GM12872 (cell line): ENCODE data around the gene GRIN1.

Experiments used
- TF ChIP-seq, protein P1 (sequence below): IDR thresholded peaks from 3 replicates; pipeline ENCODE4 v1.5.1; 2011; ENCODE audit warnings: low read depth, mild to moderate bottlenecking, low read length, moderate library complexity; ENCODE audit not compliant: insufficient read depth

The GRIN1 gene

DNA sequence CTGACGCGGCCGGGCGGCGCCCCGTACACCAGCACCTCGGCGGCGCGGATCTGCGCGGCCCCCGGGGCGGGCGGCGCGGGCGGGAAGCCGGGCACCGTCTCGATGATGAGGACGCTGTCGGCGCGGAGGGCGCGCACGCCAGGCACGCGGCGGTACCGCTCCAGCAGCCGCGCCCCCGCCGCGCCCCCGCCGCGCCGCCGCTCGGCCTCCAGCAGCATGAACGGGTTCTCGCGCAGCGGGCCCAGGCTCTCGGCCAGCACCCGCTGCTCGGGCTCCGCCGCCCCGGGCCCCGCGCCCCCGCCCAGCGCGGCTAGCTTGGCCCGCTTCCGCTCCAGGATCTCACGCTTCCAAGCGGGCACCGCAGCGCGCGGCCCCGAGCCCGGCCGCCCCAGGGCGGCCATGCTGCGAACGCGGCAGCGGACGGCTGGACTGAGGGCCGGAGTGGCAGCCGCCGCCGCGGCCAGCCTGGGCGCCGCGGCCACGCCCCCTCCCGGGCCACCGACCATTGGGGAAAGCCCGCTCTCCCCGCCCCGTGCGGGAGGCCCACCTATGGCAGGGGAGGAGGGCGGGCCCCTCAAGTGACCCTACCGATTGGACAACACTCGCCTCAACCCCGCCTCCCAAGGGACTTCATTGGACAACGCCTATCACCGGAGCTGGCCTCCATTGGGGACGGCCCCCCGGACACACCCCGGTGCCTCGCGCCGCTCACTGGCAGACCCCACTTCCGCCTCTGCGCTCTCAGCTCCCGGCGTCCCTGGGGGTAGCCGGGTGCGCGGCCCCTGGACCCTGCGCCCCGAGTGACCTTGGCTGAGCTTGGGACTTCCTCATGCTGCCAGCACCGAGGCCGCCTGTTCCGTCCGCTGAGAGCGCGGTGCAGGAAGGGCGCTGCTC is 61.6 kb downstream of the GRIN1 start, which contains the start of gene TPRN:
TPRN (minus strand) TSS at position 431 of the 894 bp plus-strand sequence; CDS start at position 401, 30 bp downstream.
- TF ChIP-seq, protein P1, sequence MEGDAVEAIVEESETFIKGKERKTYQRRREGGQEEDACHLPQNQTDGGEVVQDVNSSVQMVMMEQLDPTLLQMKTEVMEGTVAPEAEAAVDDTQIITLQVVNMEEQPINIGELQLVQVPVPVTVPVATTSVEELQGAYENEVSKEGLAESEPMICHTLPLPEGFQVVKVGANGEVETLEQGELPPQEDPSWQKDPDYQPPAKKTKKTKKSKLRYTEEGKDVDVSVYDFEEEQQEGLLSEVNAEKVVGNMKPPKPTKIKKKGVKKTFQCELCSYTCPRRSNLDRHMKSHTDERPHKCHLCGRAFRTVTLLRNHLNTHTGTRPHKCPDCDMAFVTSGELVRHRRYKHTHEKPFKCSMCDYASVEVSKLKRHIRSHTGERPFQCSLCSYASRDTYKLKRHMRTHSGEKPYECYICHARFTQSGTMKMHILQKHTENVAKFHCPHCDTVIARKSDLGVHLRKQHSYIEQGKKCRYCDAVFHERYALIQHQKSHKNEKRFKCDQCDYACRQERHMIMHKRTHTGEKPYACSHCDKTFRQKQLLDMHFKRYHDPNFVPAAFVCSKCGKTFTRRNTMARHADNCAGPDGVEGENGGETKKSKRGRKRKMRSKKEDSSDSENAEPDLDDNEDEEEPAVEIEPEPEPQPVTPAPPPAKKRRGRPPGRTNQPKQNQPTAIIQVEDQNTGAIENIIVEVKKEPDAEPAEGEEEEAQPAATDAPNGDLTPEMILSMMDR: no peak

DNA sequence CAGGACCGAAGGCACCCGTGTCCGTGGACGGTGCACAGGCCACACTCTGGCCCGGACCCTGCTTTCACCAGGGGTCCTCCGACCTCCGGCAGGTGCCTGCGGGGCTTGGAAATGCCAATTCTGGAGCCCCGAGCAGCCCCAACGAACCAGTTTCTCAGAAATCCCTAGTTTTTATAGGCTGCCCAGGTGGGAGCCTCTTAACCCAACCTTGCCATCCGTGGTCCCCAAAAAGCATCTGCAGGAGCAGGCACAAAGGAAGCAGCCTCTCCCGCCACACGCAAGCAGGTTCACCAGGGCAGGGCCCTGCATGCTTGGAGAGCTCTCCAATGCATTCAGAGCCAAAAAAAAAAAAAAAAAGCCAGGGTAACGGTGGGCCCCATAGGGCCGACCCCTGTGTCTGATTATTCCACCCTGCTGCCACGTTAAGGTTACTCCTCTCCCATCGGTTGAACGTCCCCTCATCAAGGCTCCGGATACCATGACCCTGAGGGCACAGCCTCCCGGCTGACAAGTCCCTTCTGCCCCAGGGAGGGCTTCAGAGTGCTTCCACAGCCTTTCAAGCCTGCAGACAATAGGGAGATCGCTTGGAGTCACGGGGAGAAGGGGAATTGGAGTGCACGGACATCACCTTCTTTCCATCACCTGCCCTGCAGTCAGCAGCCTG is 62.4 kb downstream of the GRIN1 start:
- TF ChIP-seq, protein P1: no peak

DNA sequence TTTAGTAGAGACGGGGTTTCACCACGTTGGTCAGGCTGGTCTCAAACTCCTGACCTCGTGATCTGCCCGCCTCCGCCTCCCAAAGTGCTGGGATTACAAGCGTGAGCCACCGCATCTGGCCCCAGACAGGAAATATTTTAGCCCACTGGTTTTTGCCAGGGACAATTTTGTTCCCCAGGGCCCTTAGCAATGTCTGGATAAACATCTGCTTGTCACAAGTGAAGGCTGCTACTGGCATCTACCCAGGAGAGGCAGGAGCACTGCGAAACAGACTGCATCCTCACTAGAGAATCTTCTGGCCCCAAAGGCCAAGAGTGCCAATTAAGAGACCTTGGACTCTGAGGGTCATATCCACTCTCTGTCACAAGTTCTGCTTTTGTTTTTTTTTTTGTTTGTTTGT is 64.0 kb downstream of the GRIN1 start:
- TF ChIP-seq, protein P1: no peak

DNA sequence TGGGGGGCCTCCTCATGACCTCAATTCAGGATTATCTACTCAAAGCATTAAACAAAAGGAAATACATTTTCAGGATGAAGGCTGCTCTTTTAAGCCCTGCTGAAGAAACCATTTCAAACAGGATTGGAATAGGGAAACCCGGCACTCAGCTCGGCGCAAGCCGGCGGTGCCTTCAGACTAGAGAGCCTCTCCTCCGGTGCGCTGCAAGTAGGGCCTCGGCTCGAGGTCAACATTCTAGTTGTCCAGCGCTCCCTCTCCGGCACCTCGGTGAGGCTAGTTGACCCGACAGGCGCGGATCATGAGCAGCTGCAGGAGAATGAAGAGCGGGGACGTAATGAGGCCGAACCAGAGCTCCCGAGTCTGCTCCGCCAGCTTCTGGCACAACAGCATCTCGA is 65.8 kb downstream of the GRIN1 start:
- TF ChIP-seq, protein P1: no peak

DNA sequence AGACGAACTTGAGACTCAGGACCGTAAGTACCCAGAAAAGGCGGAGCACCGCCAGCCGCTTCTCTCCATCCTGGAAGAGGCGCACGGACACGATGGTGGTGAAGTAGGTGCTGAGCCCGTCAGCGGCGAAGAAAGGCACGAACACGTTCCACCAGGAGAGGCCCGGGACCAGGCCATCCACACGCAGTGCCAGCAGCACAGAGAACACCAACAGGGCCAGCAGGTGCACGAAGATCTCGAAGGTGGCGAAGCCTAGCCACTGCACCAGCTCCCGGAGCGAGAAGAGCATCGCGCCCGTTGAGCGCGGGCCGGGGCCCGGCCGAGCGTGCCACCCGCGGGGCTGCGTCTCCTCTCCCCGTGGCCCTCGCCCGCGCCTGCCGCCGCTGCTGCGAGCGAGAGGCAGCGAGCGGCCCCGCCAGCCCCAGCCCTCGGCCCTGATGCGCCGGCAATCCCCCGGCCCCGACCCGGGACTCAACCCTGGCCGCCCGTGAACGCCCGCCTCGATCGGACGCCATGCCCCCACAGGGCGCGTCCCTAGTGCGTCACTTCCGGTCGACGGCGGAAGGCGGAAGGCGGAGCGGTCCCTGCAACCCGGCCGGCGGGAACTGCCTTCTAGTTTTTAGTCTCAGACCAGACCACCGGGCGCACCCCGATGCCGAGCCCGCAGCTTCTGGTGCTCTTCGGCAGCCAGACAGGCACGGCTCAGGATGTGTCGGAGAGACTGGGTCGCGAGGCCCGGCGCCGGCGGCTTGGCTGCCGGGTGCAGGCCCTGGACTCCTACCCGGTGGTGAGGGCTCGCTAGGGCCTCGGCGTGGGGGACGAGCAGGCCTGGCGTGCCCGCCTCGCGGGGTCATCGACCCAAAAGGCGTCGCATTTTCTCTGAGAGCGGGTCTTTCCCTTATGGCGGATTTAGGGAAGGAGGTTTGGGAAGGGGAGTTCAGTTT is 66.4 kb downstream of the GRIN1 start, which contains the start of the genes NDOR1 and TMEM203:
NDOR1 (plus strand) TSS at position 575 of the 944 bp plus-strand sequence; CDS start at position 653, 78 bp downstream.
TMEM203 (minus strand) TSS at position 523 of the 944 bp plus-strand sequence; CDS start at position 289, 234 bp downstream.
- TF ChIP-seq, protein P1: no peak

DNA sequence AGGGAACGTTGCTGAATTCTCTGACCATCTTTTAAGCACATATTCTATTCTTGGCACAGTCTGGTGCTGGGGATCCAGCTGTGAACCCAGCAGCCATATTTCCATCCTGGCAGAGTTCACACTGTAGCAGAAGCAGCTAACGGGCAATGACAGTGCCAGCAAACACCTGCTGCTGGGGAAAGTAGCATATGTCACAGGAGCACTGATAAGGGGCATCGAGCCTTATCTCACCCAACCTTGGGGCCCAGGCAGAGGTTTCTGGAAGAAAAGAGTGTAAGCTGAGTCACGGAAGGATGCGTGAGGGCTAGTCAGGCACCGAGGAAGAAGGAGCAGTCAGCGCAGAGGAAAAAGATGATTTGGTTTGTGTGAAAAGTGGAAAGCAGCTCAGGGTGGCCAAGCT is 67.6 kb downstream of the GRIN1 start:
- TF ChIP-seq, protein P1: no peak
